ENCODE measurements around the gene ADAM10.

GRCh38 chr15:58715266-58715917 is 34.1 kb downstream of the ADAM10 start:
- TF ChIP-seq CTCF (IDR thresholded peaks at IDR 0.05 in 4 of 5, conservative IDR thresholded peaks at IDR 0.05 in 1 of 5) (no peak), POLR2A (IDR thresholded peaks at IDR 0.05) (no peak)
